ENCODE measurements around the gene EPHB3.
"Not testable (repeated sequence)": the region's sequence is repeated elsewhere in the genome, so short reads cannot be mapped to it uniquely, and the experiment has no call there.

EPHB3 gene

DNA sequence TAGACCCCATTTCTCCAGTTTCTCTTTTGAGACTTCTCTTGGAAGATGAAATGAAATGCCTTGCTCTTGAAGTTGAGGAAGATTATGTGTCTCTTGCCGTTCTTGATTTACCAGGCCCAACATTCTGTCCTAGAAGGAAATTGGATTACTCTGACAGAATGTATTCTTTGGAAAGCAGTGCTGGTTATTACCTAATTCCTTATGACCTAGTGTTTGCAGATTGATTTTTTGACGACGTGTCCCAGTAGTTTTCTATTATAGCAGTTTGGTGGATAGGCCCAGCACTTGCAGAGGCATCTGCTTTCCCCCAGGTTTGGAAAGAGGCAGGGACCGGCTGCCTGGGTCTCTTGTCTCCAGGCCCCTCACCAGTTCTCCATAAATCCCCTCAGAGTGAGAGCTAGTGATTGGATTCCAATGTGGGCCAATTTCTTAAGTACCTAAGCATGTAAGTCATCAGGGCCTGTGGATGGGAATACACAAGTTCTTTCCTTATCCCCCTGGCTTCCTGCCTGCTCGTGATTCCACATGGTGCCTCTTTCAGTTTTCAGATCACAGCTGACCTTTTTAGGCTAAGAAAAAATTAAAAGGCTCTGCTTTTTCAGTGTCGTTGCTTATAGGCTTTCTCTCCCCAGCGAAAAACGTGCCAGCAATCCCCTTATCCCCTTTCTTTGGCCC is 50.2 kb downstream of the EPHB3 start:
- Histone ChIP-seq H4K91ac (ENCODE audit: low read depth, low read length, poor library complexity) (no peak overlapping the region), H3K4me2 (ENCODE audit: insufficient read depth, low read length, poor library complexity, severe bottlenecking) (no peak overlapping the region), H2AK5ac (ENCODE audit: low read depth, low read length) (no peak overlapping the region), H3K4me1 (ENCODE audit: control insufficient read depth in 2 of 2, insufficient read depth in 1 of 2, low read depth in 1 of 2, low read length in 2 of 2) (peaks cover 5 to 9% of the 10 kb centered on the region in 2 donors), H4K8ac (ENCODE audit: low read depth, low read length) (no peak overlapping the region), H2BK5ac (ENCODE audit: low read length) (no peak overlapping the region), H3K27ac (replicated peaks; ENCODE audit: low read length) (no peak overlapping the region), H3K4ac (ENCODE audit: low read length) (no peak overlapping the region), H3K18ac (ENCODE audit: low read length) (no peak overlapping the region), H2BK12ac (ENCODE audit: low read length) (no peak overlapping the region), H3K79me1 (ENCODE audit: low read depth, low read length) (no peaks in the 10 kb centered on the region), H2BK15ac (ENCODE audit: low read length) (no peak overlapping the region), H3K4me3 (ENCODE audit: low read length in 2 of 2) (no peak overlapping the region), H2BK120ac (ENCODE audit: low read depth, low read length) (no peak overlapping the region), H3K14ac (ENCODE audit: low read length) (no peak overlapping the region), H3K9me3 (replicated peaks in 1 of 2; ENCODE audit: control insufficient read depth in 2 of 2, insufficient read depth in 1 of 2, low read depth in 1 of 2, low read length in 2 of 2) (no peaks in the 10 kb centered on the region), H3K9ac (ENCODE audit: low read depth, low read length, poor library complexity) (no peak overlapping the region), H3K23ac (ENCODE audit: low read depth, low read length, poor library complexity) (no peak overlapping the region), H3K27me3 (ENCODE audit: control insufficient read depth in 3 of 3, insufficient read depth in 3 of 3, low read depth in 1 of 3, low read length in 3 of 3) (no peaks in the 10 kb centered on the region), H2AFZ (ENCODE audit: low read length) (no peak overlapping the region), H3K36me3 (replicated peaks in 1 of 2; ENCODE audit: control insufficient read depth in 2 of 2, insufficient read depth in 2 of 2, low read length in 2 of 2) (no peaks in the 10 kb centered on the region)
- no CpG with 5 or more reads among the region's 8 CpGs for WGBS, 2 donors (ENCODE audit: extremely low coverage in 2 of 2, insufficient read length in 2 of 2, insufficient replicate concordance in 1 of 2)
- no peak for DNase-seq (ENCODE audit: low spot score)

DNA sequence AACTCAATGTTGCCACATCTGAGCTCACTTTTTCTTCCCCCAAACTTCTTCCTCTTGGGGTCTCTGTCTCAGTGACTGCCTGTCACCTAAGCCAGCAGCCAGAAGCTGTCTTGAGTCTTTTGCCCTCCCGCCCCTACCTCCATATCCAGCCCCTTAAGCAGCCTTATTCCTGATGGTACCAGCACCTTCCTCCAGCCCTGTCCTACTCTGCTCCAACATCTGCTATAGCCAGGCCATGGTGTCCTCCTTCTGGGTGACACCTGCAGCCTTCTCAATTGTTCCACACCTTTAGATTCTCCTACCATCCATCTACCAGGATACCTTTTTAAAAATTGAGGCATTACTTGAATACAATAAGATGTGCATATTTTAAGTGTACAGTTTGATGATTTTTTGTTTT is 53.8 kb downstream of the EPHB3 start:
- Histone ChIP-seq H3K27ac (replicated peaks; ENCODE audit: low read length) (no peak overlapping the region), H3K23ac (ENCODE audit: low read depth, low read length, poor library complexity) (no peak overlapping the region), H3K4me1 (ENCODE audit: control insufficient read depth in 2 of 2, insufficient read depth in 1 of 2, low read depth in 1 of 2, low read length in 2 of 2) (peaks cover 17 to 18% of the 10 kb centered on the region in 2 donors), H3K14ac (ENCODE audit: low read length) (no peak overlapping the region), H3K4me3 (ENCODE audit: low read length in 2 of 2) (no peak overlapping the region), H3K9ac (ENCODE audit: low read depth, low read length, poor library complexity) (no peak overlapping the region), H3K9me3 (replicated peaks in 1 of 2; ENCODE audit: control insufficient read depth in 2 of 2, insufficient read depth in 1 of 2, low read depth in 1 of 2, low read length in 2 of 2) (no peaks in the 10 kb centered on the region), H4K91ac (ENCODE audit: low read depth, low read length, poor library complexity) (no peak overlapping the region), H3K4me2 (ENCODE audit: insufficient read depth, low read length, poor library complexity, severe bottlenecking) (no peak overlapping the region), H3K36me3 (replicated peaks in 1 of 2; ENCODE audit: control insufficient read depth in 2 of 2, insufficient read depth in 2 of 2, low read length in 2 of 2) (no peaks in the 10 kb centered on the region), H3K4ac (ENCODE audit: low read length) (no peak overlapping the region), H2BK12ac (ENCODE audit: low read length) (no peak overlapping the region), H2BK5ac (ENCODE audit: low read length) (no peak overlapping the region), H2AK5ac (ENCODE audit: low read depth, low read length) (no peak overlapping the region), H4K8ac (ENCODE audit: low read depth, low read length) (no peak overlapping the region), H2AFZ (ENCODE audit: low read length) (no peak overlapping the region), H2BK120ac (ENCODE audit: low read depth, low read length) (no peak overlapping the region), H2BK15ac (ENCODE audit: low read length) (no peak overlapping the region), H3K18ac (ENCODE audit: low read length) (peak overlapping the region; percentile 7), H3K79me1 (ENCODE audit: low read depth, low read length) (no peaks in the 10 kb centered on the region), H3K27me3 (ENCODE audit: control insufficient read depth in 3 of 3, insufficient read depth in 3 of 3, low read depth in 1 of 3, low read length in 3 of 3) (no peaks in the 10 kb centered on the region)
- WGBS, 2 donors (ENCODE audit: extremely low coverage in 2 of 2, insufficient read length in 2 of 2, insufficient replicate concordance in 1 of 2) = no CpG with 5 or more reads among the region's 1 CpG
- no peak for DNase-seq (ENCODE audit: low spot score)

DNA sequence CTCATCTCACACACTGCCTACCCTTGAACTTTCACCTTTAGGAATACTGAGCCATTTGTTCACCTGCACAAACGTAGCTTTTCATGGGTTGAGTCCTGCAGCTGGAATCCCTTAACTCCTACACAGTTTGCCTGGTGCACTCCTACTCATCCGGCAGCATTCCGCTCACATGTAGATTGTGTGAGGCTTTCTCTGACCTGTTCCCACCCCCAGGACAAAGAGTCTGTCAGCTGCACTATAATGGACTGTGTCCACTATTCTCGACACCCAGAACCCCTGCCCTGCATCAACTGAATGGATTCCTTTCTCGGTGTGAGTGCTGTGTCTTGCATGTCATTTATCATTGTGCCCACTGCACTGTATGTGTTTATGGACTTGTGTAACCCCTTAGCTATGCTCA is 54.9 kb downstream of the EPHB3 start:
- no peak overlapping the region for H4K8ac ChIP-seq (ENCODE audit: low read depth, low read length)
- no peak overlapping the region for H3K18ac ChIP-seq (ENCODE audit: low read length)
- H3K79me1 ChIP-seq (ENCODE audit: low read depth, low read length) = no peaks in the 10 kb centered on the region
- peaks cover 17 to 18% of the 10 kb centered on the region in 2 donors for H3K4me1 ChIP-seq (ENCODE audit: control insufficient read depth in 2 of 2, insufficient read depth in 1 of 2, low read depth in 1 of 2, low read length in 2 of 2)
- H3K14ac ChIP-seq (ENCODE audit: low read length) = no peak overlapping the region
- H3K23ac ChIP-seq (ENCODE audit: low read depth, low read length, poor library complexity) = no peak overlapping the region
- no peaks in the 10 kb centered on the region for H3K27me3 ChIP-seq (ENCODE audit: control insufficient read depth in 3 of 3, insufficient read depth in 3 of 3, low read depth in 1 of 3, low read length in 3 of 3)
- no peak overlapping the region for H2AFZ ChIP-seq (ENCODE audit: low read length)
- H2BK15ac ChIP-seq (ENCODE audit: low read length) = no peak overlapping the region
- WGBS, 2 donors (ENCODE audit: extremely low coverage in 2 of 2, insufficient read length in 2 of 2, insufficient replicate concordance in 1 of 2) = no CpG with 5 or more reads among the region's 5 CpGs
- no peak overlapping the region for H3K9ac ChIP-seq (ENCODE audit: low read depth, low read length, poor library complexity)
- no peak overlapping the region for H2BK12ac ChIP-seq (ENCODE audit: low read length)
- H3K4me2 ChIP-seq (ENCODE audit: insufficient read depth, low read length, poor library complexity, severe bottlenecking) = no peak overlapping the region
- H2BK120ac ChIP-seq (ENCODE audit: low read depth, low read length) = no peak overlapping the region
- H3K36me3 ChIP-seq (replicated peaks in 1 of 2; ENCODE audit: control insufficient read depth in 2 of 2, insufficient read depth in 2 of 2, low read length in 2 of 2) = no peaks in the 10 kb centered on the region
- H4K91ac ChIP-seq (ENCODE audit: low read depth, low read length, poor library complexity) = no peak overlapping the region
- H2BK5ac ChIP-seq (ENCODE audit: low read length) = no peak overlapping the region
- H3K9me3 ChIP-seq (replicated peaks in 1 of 2; ENCODE audit: control insufficient read depth in 2 of 2, insufficient read depth in 1 of 2, low read depth in 1 of 2, low read length in 2 of 2) = no peaks in the 10 kb centered on the region
- peak overlapping the region; percentile 31 for H3K27ac ChIP-seq (replicated peaks; ENCODE audit: low read length)
- no peak for DNase-seq (ENCODE audit: low spot score)
- H3K4me3 ChIP-seq (ENCODE audit: low read length in 2 of 2) = no peak overlapping the region
- H2AK5ac ChIP-seq (ENCODE audit: low read depth, low read length) = no peak overlapping the region
- H3K4ac ChIP-seq (ENCODE audit: low read length) = no peak overlapping the region

DNA sequence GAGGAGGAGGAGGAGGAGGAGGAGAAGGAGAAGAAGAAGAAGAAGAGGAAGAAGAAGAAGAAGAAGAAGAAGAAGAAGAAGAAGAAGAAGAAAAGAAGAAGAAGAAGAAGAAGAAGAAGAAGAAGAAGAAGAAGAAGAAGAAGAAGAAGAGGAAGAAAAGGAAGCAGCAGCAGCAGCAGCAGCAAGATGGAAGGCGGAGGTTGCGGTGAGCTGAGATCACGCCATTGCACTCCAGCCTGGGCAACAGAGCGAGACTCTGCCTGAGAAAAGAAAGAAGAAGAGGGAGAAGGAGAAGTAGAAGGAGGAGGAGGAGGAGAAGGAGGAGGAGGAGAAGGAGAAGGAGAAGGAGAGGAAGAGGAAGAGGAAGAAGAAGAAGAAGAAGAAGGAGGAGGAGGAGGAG is 55.7 kb downstream of the EPHB3 start:
- H2BK5ac ChIP-seq (ENCODE audit: low read length); H3K4me3 ChIP-seq (ENCODE audit: low read length in 2 of 2); H3K9ac ChIP-seq (ENCODE audit: low read depth, low read length, poor library complexity); H3K79me1 ChIP-seq (ENCODE audit: low read depth, low read length); H3K23ac ChIP-seq (ENCODE audit: low read depth, low read length, poor library complexity); H3K4ac ChIP-seq (ENCODE audit: low read length); H4K8ac ChIP-seq (ENCODE audit: low read depth, low read length); H3K27ac ChIP-seq (replicated peaks; ENCODE audit: low read length); H3K18ac ChIP-seq (ENCODE audit: low read length); H3K9me3 ChIP-seq (replicated peaks in 1 of 2; ENCODE audit: control insufficient read depth in 2 of 2, insufficient read depth in 1 of 2, low read depth in 1 of 2, low read length in 2 of 2); H2BK12ac ChIP-seq (ENCODE audit: low read length); H2AK5ac ChIP-seq (ENCODE audit: low read depth, low read length); H3K27me3 ChIP-seq (ENCODE audit: control insufficient read depth in 3 of 3, insufficient read depth in 3 of 3, low read depth in 1 of 3, low read length in 3 of 3); DNase-seq (ENCODE audit: low spot score); H2AFZ ChIP-seq (ENCODE audit: low read length); H3K14ac ChIP-seq (ENCODE audit: low read length); H3K36me3 ChIP-seq (replicated peaks in 1 of 2; ENCODE audit: control insufficient read depth in 2 of 2, insufficient read depth in 2 of 2, low read length in 2 of 2); H2BK120ac ChIP-seq (ENCODE audit: low read depth, low read length); H3K4me2 ChIP-seq (ENCODE audit: insufficient read depth, low read length, poor library complexity, severe bottlenecking); H4K91ac ChIP-seq (ENCODE audit: low read depth, low read length, poor library complexity); H2BK15ac ChIP-seq (ENCODE audit: low read length): not testable (repeated sequence)
- no CpG with 5 or more reads among the region's 4 CpGs for WGBS, 2 donors (ENCODE audit: extremely low coverage in 2 of 2, insufficient read length in 2 of 2, insufficient replicate concordance in 1 of 2)
- peaks cover 17 to 18% of the 10 kb centered on the region in 2 donors for H3K4me1 ChIP-seq (ENCODE audit: control insufficient read depth in 2 of 2, insufficient read depth in 1 of 2, low read depth in 1 of 2, low read length in 2 of 2)
